ENCODE measurements around the gene VN1R5. TPM values are rescaled to one million over a fixed set of nuclear protein-coding genes. Genes with fewer than 3 reads are reported as not detected.
"Not testable (repeated sequence)": the region's sequence is repeated elsewhere in the genome, so short reads cannot be mapped to it uniquely, and the experiment has no call there.

The VN1R5 gene
- not detected for total RNA-seq

DNA sequence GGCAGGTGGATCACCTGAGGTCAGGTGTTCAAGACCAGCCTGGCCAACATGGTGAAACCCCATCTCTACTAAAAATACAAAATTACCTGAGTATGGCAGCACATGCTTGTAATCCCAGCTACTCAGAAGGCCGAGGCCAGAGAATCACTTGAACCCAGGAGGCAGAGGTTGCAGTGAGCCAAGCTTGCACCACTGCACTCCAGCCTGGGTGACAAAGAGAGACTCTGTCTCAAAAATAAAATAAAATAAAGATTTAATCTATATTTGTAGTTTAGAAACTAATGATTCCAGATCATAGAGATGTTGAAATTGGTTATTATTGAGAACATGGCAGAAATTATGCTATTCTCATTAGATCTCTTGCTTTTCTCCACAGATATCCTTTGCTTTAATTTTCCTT is at the start of gene VN1R5:
VN1R5 (plus strand) TSS at position 301 of the 400 bp plus-strand sequence.
- not testable (repeated sequence) for H3K9me3 ChIP-seq (ENCODE audit: control insufficient read depth in 3 of 3, low read length in 3 of 3); H3K4me3 ChIP-seq (ENCODE audit: low read length in 3 of 3); H3K9ac ChIP-seq (ENCODE audit: low read depth in 1 of 3, low read length in 3 of 3); H3K27ac ChIP-seq (ENCODE audit: low read depth, low read length); H3K36me3 ChIP-seq (ENCODE audit: control insufficient read depth in 3 of 3, insufficient read depth in 3 of 3, low read length in 3 of 3); H3K4me1 ChIP-seq (ENCODE audit: control insufficient read depth in 3 of 3, insufficient read depth in 3 of 3, low read length in 3 of 3); H3K27me3 ChIP-seq (ENCODE audit: control insufficient read depth in 3 of 3, insufficient read depth in 3 of 3, low read length in 3 of 3)

DNA sequence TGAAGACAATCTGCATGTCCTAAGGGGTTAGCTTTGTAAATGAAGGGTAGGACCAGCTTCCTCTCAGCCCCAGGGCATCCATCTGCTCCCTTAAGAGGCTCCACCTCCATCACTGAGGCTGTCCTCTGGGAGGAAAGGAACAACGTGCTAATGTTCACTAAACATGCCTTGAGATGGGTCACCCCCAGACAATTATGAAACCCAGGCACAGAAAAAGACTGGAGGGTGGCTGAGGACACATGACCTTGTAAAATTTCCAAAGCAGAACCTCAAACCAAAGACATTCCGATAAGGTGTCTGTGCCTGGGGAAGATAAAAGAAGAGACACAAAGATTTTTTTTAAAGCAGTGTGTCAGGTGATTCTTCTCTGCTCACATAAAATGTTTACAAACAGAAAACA is 46.5 kb upstream of the VN1R5 start:
- peak overlapping the region in 2 of 3 donors; percentile 86 to 91 for H3K4me3 ChIP-seq (ENCODE audit: low read length in 3 of 3)
- H3K4me1 ChIP-seq (ENCODE audit: control insufficient read depth in 3 of 3, insufficient read depth in 3 of 3, low read length in 3 of 3) = peaks cover 6 to 14% (median 12%) of the 10 kb centered on the region in 3 donors
- H3K27ac ChIP-seq (ENCODE audit: low read depth, low read length) = no peak overlapping the region
- H3K36me3 ChIP-seq (ENCODE audit: control insufficient read depth in 3 of 3, insufficient read depth in 3 of 3, low read length in 3 of 3) = peaks cover 2 to 7% (median 3%) of the 10 kb centered on the region in 3 donors
- peak overlapping the region in 2 of 3 donors; percentile 3 to 96 for H3K9ac ChIP-seq (ENCODE audit: low read depth in 1 of 3, low read length in 3 of 3)
- H3K27me3 ChIP-seq (ENCODE audit: control insufficient read depth in 3 of 3, insufficient read depth in 3 of 3, low read length in 3 of 3) = no peaks in the 10 kb centered on the region
- no peaks in the 10 kb centered on the region for H3K9me3 ChIP-seq (ENCODE audit: control insufficient read depth in 3 of 3, low read length in 3 of 3)

DNA sequence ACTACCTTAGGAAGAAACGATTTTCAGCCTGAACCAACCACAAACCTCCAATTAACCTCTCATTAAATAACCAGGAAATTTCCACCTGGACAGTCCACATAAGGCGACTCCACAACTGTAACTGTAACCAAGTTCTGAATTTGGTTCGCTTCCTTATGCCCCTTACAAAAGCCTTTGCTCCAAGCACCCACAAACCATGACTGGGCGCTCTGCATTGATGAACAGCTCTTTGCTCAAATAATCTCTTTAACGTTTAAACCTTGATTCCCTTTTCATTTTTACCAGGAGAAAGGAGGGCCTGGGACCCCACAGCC is 45.9 kb upstream of the VN1R5 start:
- peak overlapping the region; percentile 79 for H3K27ac ChIP-seq (ENCODE audit: low read depth, low read length)

DNA sequence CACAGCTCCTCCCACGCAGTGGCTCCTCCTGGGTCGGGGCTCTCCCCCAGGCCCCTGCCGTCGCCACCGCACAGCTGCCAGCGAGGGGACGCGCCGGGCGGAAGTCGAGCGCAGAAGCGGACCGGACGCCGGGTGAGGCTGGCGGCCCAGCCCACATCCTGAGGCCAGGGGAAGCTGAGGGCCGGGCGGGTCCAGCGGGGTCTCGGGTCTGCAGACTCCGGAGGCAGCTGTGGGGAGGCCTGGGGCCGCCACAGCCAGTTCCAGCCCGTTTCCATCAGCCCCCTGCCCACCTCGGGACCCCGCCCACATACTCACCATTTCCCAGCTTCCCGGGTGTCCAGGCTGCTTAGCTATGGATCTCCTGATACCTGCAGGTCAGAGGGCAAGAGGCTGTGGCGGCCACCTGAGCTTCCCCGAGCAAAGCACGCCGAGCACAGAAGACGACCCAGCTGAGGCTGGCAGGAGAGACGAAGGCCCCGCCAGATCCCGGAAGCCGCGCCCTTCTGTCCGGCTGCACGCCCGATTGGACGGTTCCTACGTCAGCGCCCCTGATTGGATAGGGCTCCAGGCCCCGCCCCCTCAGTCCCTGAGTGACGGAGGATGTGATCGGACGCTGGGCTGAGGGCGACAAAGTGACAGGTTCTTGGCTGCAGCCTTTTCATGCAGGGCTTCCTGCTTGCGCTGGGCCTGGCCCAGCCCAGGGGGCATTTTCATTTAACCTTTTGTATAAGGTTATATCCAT is 45.3 kb upstream of the VN1R5 start:
- H3K27ac ChIP-seq (ENCODE audit: low read depth, low read length) = peak overlapping the region; percentile 79
- peaks cover 2 to 7% (median 3%) of the 10 kb centered on the region in 3 donors for H3K36me3 ChIP-seq (ENCODE audit: control insufficient read depth in 3 of 3, insufficient read depth in 3 of 3, low read length in 3 of 3)
- no peaks in the 10 kb centered on the region for H3K27me3 ChIP-seq (ENCODE audit: control insufficient read depth in 3 of 3, insufficient read depth in 3 of 3, low read length in 3 of 3)
- no peaks in the 10 kb centered on the region for H3K9me3 ChIP-seq (ENCODE audit: control insufficient read depth in 3 of 3, low read length in 3 of 3)
- H3K4me3 ChIP-seq (ENCODE audit: low read length in 3 of 3) = peak overlapping the region; percentile 86 to 94 (median 91)
- H3K4me1 ChIP-seq (ENCODE audit: control insufficient read depth in 3 of 3, insufficient read depth in 3 of 3, low read length in 3 of 3) = peaks cover 6 to 14% (median 12%) of the 10 kb centered on the region in 3 donors
- H3K9ac ChIP-seq (ENCODE audit: low read depth in 1 of 3, low read length in 3 of 3) = peak overlapping the region; percentile 86 to 96 (median 90)

More for the DNA sequence above, 45.9 kb upstream of the VN1R5 start:
- Histone ChIP-seq H3K36me3 (ENCODE audit: control insufficient read depth in 3 of 3, insufficient read depth in 3 of 3, low read length in 3 of 3) (peaks cover 2 to 7% (median 3%) of the 10 kb centered on the region in 3 donors), H3K9ac (ENCODE audit: low read depth in 1 of 3, low read length in 3 of 3) (peak overlapping the region; percentile 86 to 96 (median 90)), H3K9me3 (ENCODE audit: control insufficient read depth in 3 of 3, low read length in 3 of 3) (no peaks in the 10 kb centered on the region), H3K27me3 (ENCODE audit: control insufficient read depth in 3 of 3, insufficient read depth in 3 of 3, low read length in 3 of 3) (no peaks in the 10 kb centered on the region), H3K4me1 (ENCODE audit: control insufficient read depth in 3 of 3, insufficient read depth in 3 of 3, low read length in 3 of 3) (peaks cover 6 to 14% (median 12%) of the 10 kb centered on the region in 3 donors), H3K4me3 (ENCODE audit: low read length in 3 of 3) (peak overlapping the region; percentile 86 to 94 (median 91))

DNA sequence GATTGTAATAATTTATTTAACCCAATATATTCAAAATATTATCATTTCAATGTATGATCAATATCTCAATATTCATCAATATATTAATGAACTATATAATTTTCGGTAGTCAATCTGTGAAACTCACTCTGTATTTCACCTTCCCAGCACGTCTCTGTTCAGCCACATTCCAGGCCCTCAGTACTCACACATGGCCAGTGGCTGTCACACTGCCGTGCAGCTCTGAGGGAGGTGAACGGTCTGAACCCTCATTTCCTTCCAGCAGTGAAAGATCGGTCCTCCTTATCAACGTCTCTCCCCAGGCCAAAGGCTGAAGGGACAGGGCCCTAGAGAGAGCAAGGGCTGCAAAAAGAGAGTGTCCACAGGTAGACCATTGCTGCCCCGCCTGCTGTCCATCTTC is 44.5 kb upstream of the VN1R5 start:
- no peaks in the 10 kb centered on the region for H3K27me3 ChIP-seq (ENCODE audit: control insufficient read depth in 3 of 3, insufficient read depth in 3 of 3, low read length in 3 of 3)
- no peak overlapping the region for H3K9ac ChIP-seq (ENCODE audit: low read depth in 1 of 3, low read length in 3 of 3)
- peaks cover 6 to 14% (median 12%) of the 10 kb centered on the region in 3 donors for H3K4me1 ChIP-seq (ENCODE audit: control insufficient read depth in 3 of 3, insufficient read depth in 3 of 3, low read length in 3 of 3)
- H3K4me3 ChIP-seq (ENCODE audit: low read length in 3 of 3) = peak overlapping the region in 1 of 3 donors; percentile 91
- no peak overlapping the region for H3K27ac ChIP-seq (ENCODE audit: low read depth, low read length)
- H3K36me3 ChIP-seq (ENCODE audit: control insufficient read depth in 3 of 3, insufficient read depth in 3 of 3, low read length in 3 of 3) = peaks cover 0 to 3% (median 2%) of the 10 kb centered on the region in 3 donors
- H3K9me3 ChIP-seq (ENCODE audit: control insufficient read depth in 3 of 3, low read length in 3 of 3) = no peaks in the 10 kb centered on the region

DNA sequence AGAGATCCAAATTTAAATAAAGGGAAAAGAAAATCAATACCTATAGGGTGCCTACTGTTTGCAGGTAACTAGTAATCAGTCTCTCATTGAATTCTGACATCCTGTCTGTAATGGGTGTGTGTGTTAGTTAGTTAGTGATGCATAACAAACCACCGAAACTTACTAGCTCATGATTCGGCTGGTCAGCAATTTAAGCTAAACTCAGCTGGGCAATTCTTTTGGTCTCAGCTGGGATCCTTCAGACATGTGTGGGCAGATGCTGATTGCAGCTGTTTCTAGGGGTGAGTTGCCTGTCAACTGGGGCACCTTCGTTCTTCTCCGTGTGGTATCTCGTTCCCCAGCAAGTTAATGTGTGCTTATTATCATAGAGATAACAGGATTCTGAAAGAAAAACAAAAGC is 43.9 kb upstream of the VN1R5 start:
- H3K27ac ChIP-seq (ENCODE audit: low read depth, low read length) = no peak overlapping the region
- no peaks in the 10 kb centered on the region for H3K9me3 ChIP-seq (ENCODE audit: control insufficient read depth in 3 of 3, low read length in 3 of 3)
- no peak overlapping the region for H3K4me3 ChIP-seq (ENCODE audit: low read length in 3 of 3)

DNA sequence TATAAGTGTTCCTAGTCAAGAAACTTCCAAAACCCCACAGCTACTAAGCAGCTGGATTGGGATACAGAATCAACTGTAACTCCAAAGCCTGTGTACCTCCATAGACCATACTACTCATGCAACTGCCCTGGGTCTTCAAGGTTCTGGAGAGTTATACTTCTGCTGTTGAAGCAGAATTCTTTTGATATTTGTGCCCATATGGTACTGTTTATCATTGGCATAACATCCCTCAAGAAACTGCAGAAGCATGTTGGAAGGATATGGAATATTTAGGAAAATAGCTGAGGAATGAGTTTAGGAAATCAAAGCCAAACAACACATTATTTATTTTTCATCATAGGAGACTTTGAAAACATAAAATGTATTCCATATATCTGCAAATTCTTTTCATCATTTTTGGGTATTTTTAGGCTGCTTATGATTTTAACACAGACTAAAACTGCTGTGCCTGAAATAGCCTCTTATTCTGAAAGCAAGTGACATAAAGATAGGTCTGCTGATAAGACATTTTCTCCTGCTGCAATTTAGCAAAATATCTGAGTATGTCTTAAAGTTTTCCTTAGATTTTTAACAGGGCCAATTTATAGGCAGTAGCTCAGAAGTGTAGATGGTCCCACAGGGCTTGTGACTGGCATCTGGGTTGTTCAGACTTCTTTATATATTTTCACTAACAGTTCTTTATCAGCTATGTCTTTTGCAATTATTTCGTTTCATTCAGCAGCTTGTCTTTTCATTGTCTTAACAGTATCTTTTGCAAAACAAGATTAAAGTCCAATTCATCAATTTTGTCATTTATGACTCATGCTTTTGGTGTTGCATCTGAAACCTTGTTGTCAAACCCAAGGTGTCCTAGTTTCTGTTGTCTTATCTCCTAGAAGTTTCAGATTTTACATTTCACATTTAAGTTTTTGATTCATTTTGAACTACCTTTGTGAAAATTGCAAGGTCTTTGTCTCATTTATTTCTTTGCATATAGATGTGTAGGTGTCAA is 43.0 kb upstream of the VN1R5 start:
- no peaks in the 10 kb centered on the region for H3K27me3 ChIP-seq (ENCODE audit: control insufficient read depth in 3 of 3, insufficient read depth in 3 of 3, low read length in 3 of 3)
- H3K4me3 ChIP-seq (ENCODE audit: low read length in 3 of 3) = no peak overlapping the region
- no peaks in the 10 kb centered on the region for H3K9me3 ChIP-seq (ENCODE audit: control insufficient read depth in 3 of 3, low read length in 3 of 3)
- peaks cover 6 to 14% (median 12%) of the 10 kb centered on the region in 3 donors for H3K4me1 ChIP-seq (ENCODE audit: control insufficient read depth in 3 of 3, insufficient read depth in 3 of 3, low read length in 3 of 3)
- no peak overlapping the region for H3K9ac ChIP-seq (ENCODE audit: low read depth in 1 of 3, low read length in 3 of 3)
- no peak overlapping the region for H3K27ac ChIP-seq (ENCODE audit: low read depth, low read length)
- H3K36me3 ChIP-seq (ENCODE audit: control insufficient read depth in 3 of 3, insufficient read depth in 3 of 3, low read length in 3 of 3) = no peaks in the 10 kb centered on the region

More for the DNA sequence above, 43.9 kb upstream of the VN1R5 start:
- Histone ChIP-seq H3K9ac (ENCODE audit: low read depth in 1 of 3, low read length in 3 of 3) (no peak overlapping the region), H3K27me3 (ENCODE audit: control insufficient read depth in 3 of 3, insufficient read depth in 3 of 3, low read length in 3 of 3) (no peaks in the 10 kb centered on the region), H3K36me3 (ENCODE audit: control insufficient read depth in 3 of 3, insufficient read depth in 3 of 3, low read length in 3 of 3) (no peaks in the 10 kb centered on the region), H3K4me1 (ENCODE audit: control insufficient read depth in 3 of 3, insufficient read depth in 3 of 3, low read length in 3 of 3) (peaks cover 6 to 14% (median 12%) of the 10 kb centered on the region in 3 donors)

DNA sequence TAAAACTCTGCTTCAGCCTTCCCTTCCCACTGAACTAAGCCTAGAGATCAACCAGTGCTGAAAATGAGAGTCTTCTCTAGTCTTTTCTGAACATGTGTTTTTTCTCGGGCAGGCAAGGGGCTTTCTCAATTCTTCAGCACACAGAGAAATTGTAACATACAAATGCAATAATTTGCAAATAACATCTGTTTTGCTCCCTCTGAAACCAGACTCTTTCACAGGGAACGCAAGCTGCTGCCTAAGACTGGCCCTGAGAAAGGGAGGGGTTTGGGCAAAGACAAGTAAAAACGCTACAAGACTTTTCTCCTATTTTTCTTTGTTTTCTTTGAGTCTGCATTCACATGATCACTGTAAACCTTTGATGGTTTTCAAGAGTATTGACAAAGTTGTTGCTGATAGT is 39.6 kb upstream of the VN1R5 start:
- Histone ChIP-seq H3K36me3 (ENCODE audit: control insufficient read depth in 3 of 3, insufficient read depth in 3 of 3, low read length in 3 of 3) (no peaks in the 10 kb centered on the region), H3K4me1 (ENCODE audit: control insufficient read depth in 3 of 3, insufficient read depth in 3 of 3, low read length in 3 of 3) (no peaks in the 10 kb centered on the region), H3K27me3 (ENCODE audit: control insufficient read depth in 3 of 3, insufficient read depth in 3 of 3, low read length in 3 of 3) (no peaks in the 10 kb centered on the region), H3K9me3 (ENCODE audit: control insufficient read depth in 3 of 3, low read length in 3 of 3) (no peaks in the 10 kb centered on the region), H3K27ac (ENCODE audit: low read depth, low read length) (no peak overlapping the region), H3K4me3 (ENCODE audit: low read length in 3 of 3) (no peak overlapping the region), H3K9ac (ENCODE audit: low read depth in 1 of 3, low read length in 3 of 3) (no peak overlapping the region)

DNA sequence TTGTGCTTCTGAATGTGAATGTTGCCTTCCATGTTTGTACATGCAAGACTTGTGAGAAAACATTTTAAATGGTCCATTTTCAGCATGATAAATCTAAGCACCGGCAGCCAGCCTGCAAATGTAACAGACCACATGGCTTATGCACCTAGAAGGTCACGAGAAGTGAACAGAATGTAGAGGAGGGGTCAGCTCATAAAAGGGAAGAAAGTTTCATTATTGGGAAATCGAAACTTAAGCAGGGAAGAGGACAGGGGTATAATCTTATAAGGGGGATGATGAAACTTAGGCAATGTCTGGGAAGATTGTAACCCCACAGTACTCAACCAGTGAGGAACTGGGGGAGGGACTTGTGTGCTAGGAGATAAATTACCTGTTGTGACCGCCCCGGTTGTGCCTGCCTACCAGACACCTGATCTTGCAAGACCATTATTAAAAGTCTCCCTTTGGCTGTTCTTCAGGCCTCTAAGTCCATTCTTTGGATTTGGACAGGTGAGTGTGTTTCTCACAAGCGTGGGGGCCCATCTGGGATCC is 37.7 kb upstream of the VN1R5 start:
- H3K9ac ChIP-seq (ENCODE audit: low read depth in 1 of 3, low read length in 3 of 3) = no peak overlapping the region
- no peaks in the 10 kb centered on the region for H3K36me3 ChIP-seq (ENCODE audit: control insufficient read depth in 3 of 3, insufficient read depth in 3 of 3, low read length in 3 of 3)
- no peaks in the 10 kb centered on the region for H3K9me3 ChIP-seq (ENCODE audit: control insufficient read depth in 3 of 3, low read length in 3 of 3)
- no peak overlapping the region for H3K4me3 ChIP-seq (ENCODE audit: low read length in 3 of 3)
- H3K27ac ChIP-seq (ENCODE audit: low read depth, low read length) = no peak overlapping the region
- no peaks in the 10 kb centered on the region for H3K4me1 ChIP-seq (ENCODE audit: control insufficient read depth in 3 of 3, insufficient read depth in 3 of 3, low read length in 3 of 3)
- H3K27me3 ChIP-seq (ENCODE audit: control insufficient read depth in 3 of 3, insufficient read depth in 3 of 3, low read length in 3 of 3) = no peaks in the 10 kb centered on the region
